Fibroblast of gingiva (primary cell): ENCODE measurements around the gene JPH2.

Source experiments
- DNase-seq: peaks from one replicate; pipeline ENCODE4 v3.0.0-alpha.2; 2011; ENCODE audit warnings: low read depth

JPH2 gene

DNA sequence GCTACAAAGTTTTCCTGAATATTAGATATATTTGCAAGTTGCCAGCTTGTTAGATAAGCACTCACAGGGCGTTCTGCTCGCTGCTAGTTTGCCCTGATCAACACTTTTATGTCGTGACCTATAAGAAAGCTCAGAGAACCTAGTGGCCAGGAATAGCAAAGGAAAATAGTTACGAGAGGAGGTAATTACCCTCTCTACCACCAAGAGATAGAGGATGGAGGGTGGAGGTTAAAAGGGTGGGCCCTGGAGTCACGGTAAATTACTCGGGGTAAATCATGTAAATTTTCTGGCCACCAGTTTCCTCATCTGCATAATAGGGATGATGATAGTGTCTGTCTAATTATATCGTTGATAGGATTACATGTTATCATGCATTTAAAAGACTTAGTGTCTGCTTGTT is 87.2 kb downstream of the JPH2 start:
- no peak for DNase-seq

DNA sequence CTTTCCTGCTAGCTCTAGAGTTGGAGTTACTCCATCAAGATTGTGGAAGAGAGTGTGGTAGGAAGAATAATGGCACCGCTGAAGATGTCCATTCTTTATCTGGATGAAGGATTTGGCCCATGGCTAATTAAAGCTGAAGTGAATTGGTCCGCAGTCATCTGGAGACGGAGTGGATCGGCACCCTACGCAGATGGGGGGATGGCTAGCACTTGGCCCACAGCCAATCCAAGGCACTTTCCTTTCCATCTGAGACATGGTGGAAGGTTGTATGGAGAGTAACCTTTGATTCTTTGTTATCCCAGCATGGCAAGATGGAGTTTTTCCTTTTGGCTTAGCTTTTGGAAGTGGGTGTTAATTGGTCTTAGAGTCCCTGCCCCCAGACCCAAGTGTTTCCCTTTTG is 88.3 kb downstream of the JPH2 start:
- DNase-seq: no peak

DNA sequence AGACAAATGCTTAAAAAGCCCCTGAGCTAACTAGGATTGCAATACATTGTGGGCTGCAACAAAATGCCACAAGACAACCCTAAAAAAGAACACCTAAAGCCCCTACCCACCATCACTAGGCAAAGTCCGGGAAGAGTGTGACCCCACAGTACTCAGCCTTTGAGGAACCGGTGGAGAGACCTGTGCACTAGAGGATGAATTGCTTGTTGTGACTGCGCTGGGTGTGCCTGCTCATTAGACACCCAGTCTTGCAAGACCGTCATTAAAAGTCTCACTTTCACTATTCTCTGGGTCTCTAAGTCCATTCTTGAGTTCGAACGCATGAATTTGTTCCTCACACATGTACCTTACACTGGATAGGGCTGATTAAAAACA is 88.7 kb downstream of the JPH2 start:
- DNase-seq: no peak

DNA sequence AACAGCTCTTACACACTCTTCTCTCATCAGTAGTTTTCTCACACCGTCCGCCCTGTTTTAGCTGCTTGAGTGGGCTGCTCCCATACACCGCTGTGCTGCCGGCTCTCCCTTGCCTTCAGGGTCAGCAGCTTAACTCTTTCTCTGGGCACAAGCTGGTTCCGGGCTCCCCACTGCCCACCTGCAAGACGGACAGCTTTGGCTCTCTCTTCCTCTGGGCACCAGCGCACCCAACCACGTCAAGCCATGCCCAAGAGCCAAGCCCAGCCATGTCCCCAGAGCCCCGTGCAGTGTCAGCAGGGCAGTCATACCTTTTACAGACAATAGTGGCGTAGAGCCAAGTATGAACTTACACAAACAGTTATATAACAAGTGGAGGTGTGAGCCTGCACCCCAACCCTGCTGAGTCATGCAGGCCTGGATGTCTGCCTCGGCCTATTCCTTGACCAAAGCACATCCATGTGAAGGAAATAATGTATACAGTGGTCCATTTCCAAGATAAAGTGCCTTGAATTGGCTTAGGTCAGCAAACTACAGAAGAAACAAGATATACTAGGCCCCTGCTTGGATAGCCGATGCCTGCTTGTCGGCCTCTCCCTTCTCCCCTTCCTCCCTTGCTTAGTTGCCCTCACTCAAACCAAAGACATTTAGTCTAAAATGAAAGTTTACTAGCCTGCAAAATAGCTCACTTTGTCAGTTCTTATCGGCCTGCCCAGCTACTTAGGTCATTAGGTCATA is 89.3 kb downstream of the JPH2 start:
- no peak for DNase-seq

DNA sequence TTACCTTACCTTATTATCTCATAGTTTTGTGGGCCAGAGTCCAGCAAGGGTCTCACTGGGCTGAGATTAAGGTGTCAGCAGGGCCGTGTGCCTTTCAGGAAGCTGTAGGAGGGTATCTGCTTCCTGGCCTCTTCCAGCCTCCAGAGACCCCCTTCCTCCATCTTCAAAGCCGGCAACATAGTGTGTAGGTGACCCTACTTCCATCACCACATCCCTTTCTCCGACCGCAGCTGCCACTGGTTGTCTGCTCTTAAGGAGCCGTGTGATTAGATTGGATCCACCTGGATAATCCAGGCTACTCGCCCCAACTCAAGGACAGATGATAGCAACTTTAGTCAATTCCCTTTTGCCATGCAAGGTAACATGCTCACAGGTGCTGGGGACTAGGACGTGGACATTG is 91.2 kb downstream of the JPH2 start:
- DNase-seq: no peak

DNA sequence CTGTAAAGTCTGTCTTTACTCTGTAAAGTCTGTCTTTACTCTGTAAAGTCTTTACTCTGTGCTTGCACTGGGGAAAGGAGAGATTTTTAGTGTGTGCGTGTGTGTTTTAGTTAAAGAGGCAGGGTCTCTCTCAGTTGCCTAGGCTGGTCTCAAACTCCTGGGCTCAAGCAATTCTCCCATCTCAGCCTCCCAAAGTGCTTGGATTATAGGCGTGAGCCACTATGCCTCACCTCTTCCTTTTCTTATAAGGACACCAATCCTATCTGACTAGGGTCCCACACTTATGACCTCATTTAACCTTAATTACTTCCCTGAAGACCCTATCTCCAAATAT is 93.8 kb downstream of the JPH2 start:
- no peak for DNase-seq

DNA sequence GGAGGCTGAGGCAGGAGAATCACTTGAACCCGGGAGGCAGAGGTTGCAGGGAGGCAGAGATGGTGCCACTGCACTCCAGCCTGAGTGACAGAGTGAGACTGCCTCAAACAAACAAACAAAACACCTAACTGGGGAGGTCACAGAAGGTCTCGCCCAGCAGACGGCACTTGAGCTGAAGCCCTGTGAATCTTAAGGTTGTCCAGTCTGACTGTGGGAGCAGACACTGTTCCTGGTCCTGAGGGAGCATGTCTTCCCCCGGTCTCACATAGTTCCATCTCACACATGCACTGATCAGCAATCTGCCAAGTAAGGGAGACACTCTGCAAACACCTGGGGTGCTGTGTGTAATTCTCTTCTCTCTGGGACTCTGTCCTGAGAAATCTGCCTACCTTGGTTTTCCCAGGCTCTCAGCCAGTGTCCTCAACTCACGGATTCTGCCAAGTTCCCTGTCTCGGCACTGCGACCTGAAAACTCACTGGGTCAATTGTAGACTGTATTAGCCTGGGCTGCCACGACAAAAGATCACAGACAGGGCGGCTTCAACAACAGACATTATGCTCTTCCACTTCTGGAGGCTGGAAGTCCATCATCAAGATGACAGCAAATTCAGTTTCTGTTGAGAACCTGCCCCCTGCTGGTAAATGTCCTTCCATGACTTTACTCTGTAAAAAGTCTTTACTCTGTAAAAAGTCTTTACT is 94.3 kb downstream of the JPH2 start:
- DNase-seq: peak; percentile 48

DNA sequence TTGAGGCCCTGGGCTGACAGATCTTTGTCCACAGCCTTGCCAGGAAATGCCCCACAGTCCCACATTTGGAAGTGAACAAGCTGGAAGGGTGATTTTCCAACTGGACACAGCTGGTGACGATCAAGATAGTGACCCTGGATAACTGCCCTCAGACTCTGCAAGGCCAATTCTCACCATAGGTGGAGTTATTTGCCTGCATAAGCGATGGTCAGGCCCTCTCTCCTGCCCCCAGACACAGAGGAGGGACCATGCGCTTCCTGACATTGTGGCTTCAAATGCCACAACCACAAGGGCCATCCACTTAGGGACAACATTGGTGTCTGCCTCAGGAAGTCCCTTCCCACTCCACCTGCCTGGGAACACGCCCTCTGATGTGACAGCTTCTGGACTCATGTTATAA is 96.0 kb downstream of the JPH2 start:
- no peak for DNase-seq

DNA sequence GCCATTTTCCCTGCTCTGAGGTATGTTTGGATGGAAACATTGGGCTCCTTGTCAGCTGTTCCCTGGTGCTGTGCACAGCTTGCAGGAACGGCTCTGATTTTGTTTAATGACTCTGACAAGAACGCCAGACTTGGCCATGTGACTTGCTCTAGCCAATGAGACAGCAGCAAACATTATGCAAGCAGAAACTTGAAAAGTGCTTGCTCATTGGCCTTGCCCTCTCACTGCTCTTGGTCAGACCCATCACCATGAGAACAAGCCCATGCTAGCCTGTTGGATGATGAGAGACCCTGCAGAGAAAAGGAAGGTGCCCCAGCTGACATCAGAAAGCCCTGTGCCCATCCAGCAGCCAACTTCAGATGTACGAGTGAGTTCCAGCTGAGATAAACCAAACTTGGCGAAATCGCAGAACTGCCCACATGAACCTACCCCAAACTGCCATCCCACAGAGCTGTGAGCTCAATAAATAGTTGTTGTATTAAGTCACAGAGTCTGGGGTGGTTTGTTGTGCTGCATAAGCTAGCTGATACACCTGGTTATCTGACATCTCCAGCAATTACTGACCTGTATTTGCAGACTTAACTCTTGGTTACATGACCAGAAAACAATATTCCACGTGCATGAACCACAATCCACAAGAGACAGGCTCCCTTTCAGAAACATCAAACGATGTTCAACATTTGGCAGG is 96.9 kb downstream of the JPH2 start:
- peak; percentile 61 for DNase-seq

DNA sequence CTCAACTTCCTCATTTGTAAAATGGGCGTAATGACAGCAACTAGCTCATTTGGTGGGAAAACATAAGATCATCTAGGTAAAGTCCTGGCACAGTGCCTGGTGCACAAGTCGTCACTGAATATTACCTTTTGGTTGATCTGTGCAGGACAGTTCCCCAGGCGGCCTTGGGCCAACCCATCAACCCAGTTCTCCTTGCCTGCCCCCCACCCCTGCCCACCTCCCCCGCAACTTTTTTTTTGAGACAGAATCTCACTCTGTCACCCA is 99.2 kb downstream of the JPH2 start:
- no peak for DNase-seq

DNA sequence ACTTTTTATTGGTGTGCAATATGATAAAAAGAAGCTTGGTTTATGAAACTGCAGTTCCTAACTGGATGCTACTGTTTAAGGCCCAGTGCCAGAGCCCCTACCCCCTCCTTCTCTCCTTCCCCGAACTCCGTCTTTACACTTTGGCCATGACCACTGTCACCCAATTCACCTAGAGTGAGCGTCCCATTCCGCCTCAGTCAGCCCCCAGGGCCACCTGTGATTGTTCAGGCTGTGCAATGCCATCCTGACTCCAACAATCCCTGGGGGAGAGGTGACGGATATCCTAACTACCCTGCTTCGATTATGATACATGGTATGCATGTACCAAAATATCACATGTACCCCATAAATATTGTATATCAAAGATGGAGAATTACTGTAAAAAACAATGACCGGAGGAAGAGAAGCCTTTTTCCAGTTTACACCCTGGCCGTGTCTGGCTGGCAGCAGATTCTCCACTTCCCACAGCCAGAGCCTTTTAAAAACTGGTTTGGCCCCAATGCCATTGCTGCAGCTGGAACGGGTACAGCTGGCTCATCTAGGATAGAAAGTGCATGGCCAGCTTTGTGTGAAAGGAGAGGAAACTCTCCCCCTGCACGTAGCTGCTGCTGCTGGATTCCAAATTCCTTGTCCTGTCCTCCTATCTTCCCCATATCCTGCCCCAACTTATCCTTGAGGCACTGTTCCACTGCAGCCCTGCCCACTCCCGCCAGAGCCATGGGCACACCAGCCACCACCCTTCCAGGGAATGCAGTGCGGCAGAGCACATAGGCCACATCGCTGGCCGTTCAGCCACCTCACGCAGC is 99.7 kb downstream of the JPH2 start:
- DNase-seq: no peak

DNA sequence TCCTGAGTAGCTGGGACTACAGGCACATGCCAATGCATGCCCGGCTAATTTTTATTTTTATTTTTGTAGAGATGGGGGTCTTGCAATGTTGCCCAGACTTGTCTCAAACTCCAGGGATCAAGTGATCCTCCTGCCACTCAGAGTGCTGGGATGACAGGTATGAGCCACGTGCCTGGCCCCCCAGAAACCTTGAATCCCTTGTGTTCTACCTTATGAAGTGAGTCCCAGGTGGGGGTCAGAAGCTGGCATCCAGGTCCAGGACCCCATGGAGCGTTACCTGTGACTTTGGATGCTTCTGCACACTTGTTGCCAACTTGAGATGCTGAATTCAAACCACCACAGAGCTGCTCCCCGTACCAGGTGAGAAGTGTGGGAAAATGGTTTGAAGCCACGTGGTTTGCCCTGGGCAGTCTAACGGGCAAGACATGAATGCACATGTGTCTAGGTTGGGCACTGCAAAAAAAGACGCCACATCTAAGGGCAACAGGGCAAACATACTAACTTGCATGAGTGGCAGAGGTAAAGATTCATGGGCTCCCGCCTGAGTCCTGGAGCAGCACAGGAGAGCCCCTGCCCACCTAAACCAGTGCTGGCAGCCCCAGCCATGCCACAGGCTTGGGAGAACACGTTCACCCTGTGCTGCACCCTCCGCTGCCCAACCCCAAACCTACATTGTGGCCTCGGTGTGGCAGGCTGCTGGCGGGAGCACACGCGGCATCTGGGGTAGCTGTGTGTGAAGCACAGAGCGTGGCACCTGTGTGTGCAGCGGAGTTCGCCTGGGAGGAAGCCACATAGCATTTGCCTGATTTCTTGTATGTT is 101.2 kb downstream of the JPH2 start:
- DNase-seq: no peak

DNA sequence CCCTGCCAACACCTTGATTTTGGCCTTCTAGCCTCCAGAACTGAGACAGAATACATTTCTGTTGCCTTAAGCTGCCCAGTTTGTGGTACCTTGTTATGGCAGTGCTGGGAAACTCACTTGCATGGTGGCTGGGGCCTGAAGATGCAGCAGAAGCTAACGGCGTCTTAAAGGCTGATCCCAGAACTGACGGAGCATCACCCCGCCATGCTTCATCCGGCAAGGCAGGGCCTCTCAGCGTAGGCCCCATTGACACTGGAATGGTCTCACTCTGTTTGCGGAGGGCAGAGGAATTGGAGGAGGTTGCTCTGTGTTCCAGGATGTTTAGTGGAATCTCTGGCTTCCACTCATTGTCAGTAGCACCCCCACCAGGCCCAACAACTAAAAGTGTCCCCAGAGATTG is 102.1 kb downstream of the JPH2 start:
- no peak for DNase-seq

DNA sequence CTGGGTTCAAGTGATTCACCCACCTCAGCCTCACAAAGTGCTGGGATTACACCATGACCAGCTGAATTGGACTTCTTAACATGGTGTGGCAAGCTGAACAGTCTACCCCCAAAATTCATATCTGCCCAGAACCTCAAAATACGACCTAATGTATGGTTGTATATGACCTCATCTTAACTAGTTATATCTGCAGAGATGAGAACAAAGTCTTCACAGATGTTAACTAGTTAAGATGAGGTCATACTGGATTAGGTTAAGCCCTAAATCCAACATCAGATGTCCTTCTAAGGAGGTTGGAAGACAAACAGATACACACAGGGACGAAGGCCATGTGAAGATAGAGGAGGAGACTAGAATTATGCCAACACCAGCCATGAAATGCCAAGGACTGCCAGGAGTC is 102.5 kb downstream of the JPH2 start:
- no peak for DNase-seq

DNA sequence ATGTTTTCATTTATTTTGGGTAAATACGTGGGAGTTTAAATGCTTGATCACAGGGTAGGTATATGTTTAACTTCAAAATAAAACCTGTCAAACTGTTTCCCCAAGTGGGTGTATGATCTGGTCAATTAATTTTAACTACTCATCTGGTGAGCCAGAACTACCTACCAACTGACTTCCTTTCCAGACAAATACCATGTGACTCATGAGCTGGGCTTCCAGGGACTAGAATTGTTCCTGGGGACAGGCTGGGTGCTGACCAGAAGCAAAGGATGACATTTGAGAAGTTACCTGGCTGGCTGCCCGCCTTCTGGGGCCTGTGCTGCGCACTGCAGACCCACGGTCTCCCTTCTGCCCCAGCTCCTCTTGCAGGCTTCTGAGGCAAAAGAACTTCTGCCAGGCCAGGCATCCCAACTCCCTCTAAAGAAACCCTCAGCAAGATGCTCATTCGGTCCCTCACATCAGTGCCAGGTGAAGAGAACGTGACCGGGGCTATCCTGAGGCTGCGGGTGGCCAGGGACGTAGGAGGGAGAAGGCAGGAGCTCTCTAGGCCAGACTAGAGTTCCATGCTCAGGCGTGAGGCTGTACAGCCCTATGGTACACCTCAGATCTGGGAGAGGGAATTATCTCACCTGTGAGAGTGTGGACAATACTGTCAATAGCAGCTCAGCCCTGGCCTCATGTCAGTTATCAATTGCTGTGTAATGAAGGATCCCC is 103.6 kb downstream of the JPH2 start:
- DNase-seq: peak; percentile 52

DNA sequence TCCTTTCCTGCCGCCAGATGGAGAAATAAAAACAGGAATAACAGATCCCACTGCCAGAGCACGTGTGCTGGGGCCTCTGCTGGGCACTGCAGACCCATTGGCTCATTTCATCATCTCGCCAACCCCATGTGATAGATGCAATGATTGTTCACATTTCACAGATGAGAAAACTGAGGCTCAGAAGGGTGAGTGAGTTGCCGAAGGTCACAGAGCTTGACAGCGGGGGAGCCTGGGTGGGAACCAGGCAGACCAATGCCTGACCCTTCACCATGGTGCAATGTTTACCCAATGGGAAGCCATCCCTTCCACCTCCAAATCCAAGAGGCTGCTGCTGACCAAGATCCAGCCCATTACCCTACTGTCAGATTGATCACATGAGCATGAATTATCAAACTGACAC is 105.1 kb downstream of the JPH2 start:
- no peak for DNase-seq

DNA sequence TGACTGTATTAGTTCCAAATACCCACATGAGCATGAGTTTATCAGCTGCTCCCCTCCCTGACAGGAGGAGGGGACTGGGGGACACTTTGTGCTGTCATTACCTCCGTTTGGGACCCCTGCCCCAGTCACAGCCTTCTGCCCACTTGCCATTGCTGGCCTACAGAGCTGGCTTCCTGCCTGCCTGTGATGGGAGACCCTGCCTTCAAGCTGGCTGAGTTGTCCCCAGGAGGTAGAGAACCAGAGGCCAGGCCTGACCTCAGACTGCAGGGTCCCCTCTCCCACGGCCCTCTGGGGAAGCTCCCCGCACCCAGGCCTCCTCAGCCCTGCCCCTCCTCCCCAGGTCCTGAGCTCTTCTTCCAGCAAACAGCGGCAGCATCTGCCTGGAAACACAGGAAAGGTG is 105.5 kb downstream of the JPH2 start:
- DNase-seq: no peak

DNA sequence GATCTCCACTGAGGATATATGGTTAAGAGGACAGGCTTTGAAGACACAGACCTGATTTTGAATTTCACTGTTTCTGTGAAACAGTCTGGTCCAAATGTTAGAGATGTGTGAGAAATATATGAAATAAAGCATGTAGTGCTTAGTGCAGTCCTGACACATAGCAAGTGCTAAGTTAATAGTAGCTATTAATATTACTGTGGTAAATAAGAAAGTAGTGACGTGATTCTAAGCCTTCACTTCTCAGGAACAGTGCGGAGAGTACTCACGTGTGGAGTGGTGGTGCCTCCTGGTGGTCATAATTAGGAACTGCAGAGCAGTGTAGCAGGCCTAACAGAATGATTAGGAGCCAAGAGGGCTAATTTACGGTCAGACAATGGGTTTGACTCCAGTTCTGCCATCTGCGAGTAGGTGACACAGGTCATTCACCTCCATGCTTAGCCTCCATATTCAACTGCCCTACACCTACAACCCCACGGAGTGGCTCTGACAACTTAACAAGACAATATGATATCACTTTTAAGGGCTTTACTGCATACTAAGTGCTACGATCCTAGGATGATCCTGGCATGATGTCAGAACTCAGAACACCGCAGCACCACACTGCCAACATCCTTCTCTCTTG is 106.2 kb downstream of the JPH2 start:
- peak; percentile 67 for DNase-seq

DNA sequence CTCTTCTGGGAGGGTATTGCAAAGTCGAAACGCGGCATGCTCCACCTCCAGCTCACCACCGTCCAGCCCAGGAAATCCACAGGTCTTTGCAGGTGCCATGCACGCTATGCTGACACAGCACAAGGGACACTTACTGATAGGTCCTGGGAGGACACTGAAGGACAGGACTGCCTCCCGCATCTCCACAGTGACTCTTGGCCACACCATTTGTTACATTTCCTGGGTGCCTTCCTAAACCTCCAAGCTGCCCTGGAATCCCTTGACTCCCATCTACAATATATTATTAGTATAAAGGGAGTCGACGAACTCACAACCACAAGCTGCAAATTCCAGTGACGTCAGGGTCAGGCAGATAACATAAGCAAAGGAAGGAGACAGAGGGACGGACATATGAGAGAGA is 106.9 kb downstream of the JPH2 start:
- DNase-seq: no peak

DNA sequence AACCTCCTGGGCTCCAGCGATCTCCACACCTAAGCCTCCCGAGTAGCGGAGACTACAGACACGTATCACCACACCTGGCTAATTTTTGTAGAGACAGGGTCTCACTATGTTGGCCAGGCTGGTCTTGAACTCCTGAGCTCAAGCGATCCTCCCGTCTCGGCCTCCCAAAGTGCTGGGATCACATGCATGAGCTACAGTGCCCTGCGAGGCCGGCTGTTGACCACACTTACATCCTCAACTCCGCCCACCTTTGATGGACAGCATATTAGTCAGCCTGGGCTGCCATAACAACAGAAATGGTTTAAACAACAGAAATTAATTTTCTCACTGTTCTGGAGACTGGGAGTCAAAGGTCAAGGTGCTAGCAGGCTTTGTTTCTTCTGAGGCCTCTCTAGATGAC is 107.7 kb downstream of the JPH2 start:
- no peak for DNase-seq

DNA sequence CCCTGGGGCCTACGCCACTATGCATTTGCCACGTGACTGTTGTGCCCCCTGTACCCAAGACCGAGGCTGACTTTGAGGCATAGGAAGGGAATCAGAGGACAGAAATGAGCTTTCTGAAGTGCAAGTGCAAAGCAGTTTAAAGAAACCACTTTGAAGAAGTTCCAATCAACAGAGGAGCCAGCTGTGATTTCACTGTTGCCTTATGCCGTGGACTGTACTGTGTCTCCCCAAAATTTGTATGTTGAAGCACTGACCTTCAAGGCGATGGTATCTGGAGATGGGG is 111.1 kb downstream of the JPH2 start:
- no peak for DNase-seq
